Measurements from ENCODE around the gene MEX3D.

MEX3D gene

GRCh38 chr19:1528596-1529429, 39.3 kb downstream of the MEX3D start:
- H3K4me3 ChIP-seq (replicated peaks; ENCODE audit: low read depth, low read length): no peak overlapping the region
- DNase-seq (ENCODE audit: extremely low read depth, low read depth): no peak
- TF ChIP-seq CTCF (IDR thresholded peaks at IDR 0.05; ENCODE audit: low read depth, low read length, missing control alignments): no peak

- no peak overlapping the region for H3K4me3 ChIP-seq (replicated peaks; ENCODE audit: low read depth, low read length)
- no peak for TF ChIP-seq CTCF (IDR thresholded peaks at IDR 0.05; ENCODE audit: low read depth, low read length, missing control alignments)
Observed at GRCh38 chr19:1527650-1528309, 40.3 kb downstream of the MEX3D start.

GRCh38 chr19:1526979-1527649, 41.0 kb downstream of the MEX3D start:
- no peak for DNase-seq (ENCODE audit: extremely low read depth, low read depth)
- no peak overlapping the region for H3K4me3 ChIP-seq (replicated peaks; ENCODE audit: low read depth, low read length)
- no peak for TF ChIP-seq CTCF (IDR thresholded peaks at IDR 0.05; ENCODE audit: low read depth, low read length, missing control alignments)

More at GRCh38 chr19:1527650-1528309, 40.3 kb downstream of the MEX3D start:
- no peak for DNase-seq (ENCODE audit: extremely low read depth, low read depth)

- no peak for TF ChIP-seq CTCF (IDR thresholded peaks at IDR 0.05; ENCODE audit: low read depth, low read length, missing control alignments)
- no peak for DNase-seq (ENCODE audit: extremely low read depth, low read depth)
Observed at GRCh38 chr19:1526066-1526778, 41.9 kb downstream of the MEX3D start.

GRCh38 chr19:1525343-1525742, 42.8 kb downstream of the MEX3D start:
- no peak for DNase-seq (ENCODE audit: extremely low read depth, low read depth)
- no peak overlapping the region for H3K4me3 ChIP-seq (replicated peaks; ENCODE audit: low read depth, low read length)
- no peak for TF ChIP-seq CTCF (IDR thresholded peaks at IDR 0.05; ENCODE audit: low read depth, low read length, missing control alignments)

More at GRCh38 chr19:1526066-1526778, 41.9 kb downstream of the MEX3D start:
- no peak overlapping the region for H3K4me3 ChIP-seq (replicated peaks; ENCODE audit: low read depth, low read length)

GRCh38 chr19:1524972-1525325, 43.2 kb downstream of the MEX3D start:
- no peak overlapping the region for H3K4me3 ChIP-seq (replicated peaks; ENCODE audit: low read depth, low read length)
- no peak for DNase-seq (ENCODE audit: extremely low read depth, low read depth)
- TF ChIP-seq CTCF (IDR thresholded peaks at IDR 0.05; ENCODE audit: low read depth, low read length, missing control alignments): no peak

Data from HFF-Myc (cell line).